K562 (cell line): ENCODE measurements around the gene NBPF11. TPM values are rescaled to one million over a fixed set of nuclear protein-coding genes. Genes with fewer than 3 reads are reported as not detected.
"Not testable (repeated sequence)": the region's sequence is repeated elsewhere in the genome, so short reads cannot be mapped to it uniquely, and the experiment has no call there.

ENCODE experiments used
- CBFA2T3 ChIP-seq: fragments of 450-650 bp; IDR thresholded peaks from 2 replicates; pipeline ENCODE4 v1.6.1; 2017
- MEIS2 ChIP-seq: fragments of 450-650 bp; IDR thresholded peaks from 2 replicates; pipeline ENCODE4 v1.6.1; 2014; ENCODE audit warnings: mild to moderate bottlenecking; ENCODE audit not compliant: partially characterized antibody
- PKNOX1 ChIP-seq: fragments of 450-650 bp; IDR thresholded peaks from 2 replicates; pipeline ENCODE4 v1.6.1; 2016
- POLR2B ChIP-seq: fragments of 450-650 bp; IDR thresholded peaks from 2 replicates; pipeline ENCODE4 v1.6.1; 2018; ENCODE audit warnings: low read depth; ENCODE audit not compliant: partially characterized antibody
- REST ChIP-seq, 2 experiments: fragments of 450-650 bp; formaldehyde crosslinking in 1 of 2; IDR thresholded peaks; 2 replicates each; pipeline versions ENCODE4 v1.4.0 to v1.6.1; 2014 to 2020; ENCODE audit warnings: mild to moderate bottlenecking in 2 of 2, borderline replicate concordance in 1 of 2, low read depth in 1 of 2
- SMARCA4 ChIP-seq: fragments of 450-650 bp; IDR thresholded peaks from 2 replicates; pipeline ENCODE4 v1.6.1; 2016
- TAL1 ChIP-seq: fragments of 450-650 bp; IDR thresholded peaks from 2 replicates; pipeline ENCODE4 v1.6.1; 2016; ENCODE audit warnings: mild to moderate bottlenecking
- polyA plus RNA-seq, 8 experiments: library from polyadenylated mRNA; depleted of rRNA in 4 of 8; stranded (reverse) in 5 of 8; unstranded in 3 of 8; fragments of >200 nt; fragmentation: Nextera tagmentation in 2 of 8; fragmentation: Illumina TruSeq in 1 of 8; extraction: Ambion mirVana in 2 of 8; extraction: Trizol in 1 of 8; gene quantifications; 2 replicates each; pipeline versions ENCODE4 v1.2.1 to v1.2.3, GENCODE V29; 2011 to 2014; ENCODE audit warnings: inconsistent platforms in 1 of 8, missing spikeins in 1 of 8
- total RNA-seq, 7 experiments: library from RNA; depleted of rRNA in 6 of 7; stranded (reverse); fragments of >200 nt in 6 of 7; fragmentation: Illumina TruSeq in 2 of 7; extraction: Trizol in 2 of 7; gene quantifications; 2 replicates each; pipeline versions ENCODE4 v1.2.1 to v1.2.3, GENCODE V29; 2011 to 2021; ENCODE audit warnings: low replicate concordance in 1 of 7
- TF ChIP-seq, protein P1 (sequence below): fragments of 450-650 bp; IDR thresholded peaks from 2 replicates; pipeline ENCODE4 v1.6.1; 2017; ENCODE audit warnings: antibody characterized with exemption, mild to moderate bottlenecking
- TF ChIP-seq, protein P2 (sequence below), 2 experiments: IDR thresholded peaks in 1 of 2; conservative IDR thresholded peaks in 1 of 2; 2 replicates each; pipeline ENCODE4 v1.6.1; 2016; ENCODE audit warnings: low read depth in 2 of 2, mild to moderate bottlenecking in 1 of 2, missing compliant biosample characterization in 1 of 2, missing genetic modification characterization in 1 of 2, moderate library complexity in 1 of 2

The NBPF11 gene
- total and polyA plus RNA-seq, 9 of the 15 experiments (the other 6 are each of a cell fraction or from before 2014, with no cell fraction given): 2.8 to 17.0 (median 8.0) TPM

GRCh38 chr1:148155494-148156275, 3.6 kb upstream of the NBPF11 start (continued):
- peak; percentile 47 for TF ChIP-seq REST (IDR thresholded peaks at IDR 0.05; ENCODE audit: borderline replicate concordance)
- not testable (repeated sequence) for TF ChIP-seq REST (CRISPR knock-in tag; IDR thresholded peaks at IDR 0.05; ENCODE audit: low read depth)
- 0 out of 2 replicates have a peak, but pooled peaks have one; percentile 33 for TF ChIP-seq SMARCA4
- TF ChIP-seq, protein P1, sequence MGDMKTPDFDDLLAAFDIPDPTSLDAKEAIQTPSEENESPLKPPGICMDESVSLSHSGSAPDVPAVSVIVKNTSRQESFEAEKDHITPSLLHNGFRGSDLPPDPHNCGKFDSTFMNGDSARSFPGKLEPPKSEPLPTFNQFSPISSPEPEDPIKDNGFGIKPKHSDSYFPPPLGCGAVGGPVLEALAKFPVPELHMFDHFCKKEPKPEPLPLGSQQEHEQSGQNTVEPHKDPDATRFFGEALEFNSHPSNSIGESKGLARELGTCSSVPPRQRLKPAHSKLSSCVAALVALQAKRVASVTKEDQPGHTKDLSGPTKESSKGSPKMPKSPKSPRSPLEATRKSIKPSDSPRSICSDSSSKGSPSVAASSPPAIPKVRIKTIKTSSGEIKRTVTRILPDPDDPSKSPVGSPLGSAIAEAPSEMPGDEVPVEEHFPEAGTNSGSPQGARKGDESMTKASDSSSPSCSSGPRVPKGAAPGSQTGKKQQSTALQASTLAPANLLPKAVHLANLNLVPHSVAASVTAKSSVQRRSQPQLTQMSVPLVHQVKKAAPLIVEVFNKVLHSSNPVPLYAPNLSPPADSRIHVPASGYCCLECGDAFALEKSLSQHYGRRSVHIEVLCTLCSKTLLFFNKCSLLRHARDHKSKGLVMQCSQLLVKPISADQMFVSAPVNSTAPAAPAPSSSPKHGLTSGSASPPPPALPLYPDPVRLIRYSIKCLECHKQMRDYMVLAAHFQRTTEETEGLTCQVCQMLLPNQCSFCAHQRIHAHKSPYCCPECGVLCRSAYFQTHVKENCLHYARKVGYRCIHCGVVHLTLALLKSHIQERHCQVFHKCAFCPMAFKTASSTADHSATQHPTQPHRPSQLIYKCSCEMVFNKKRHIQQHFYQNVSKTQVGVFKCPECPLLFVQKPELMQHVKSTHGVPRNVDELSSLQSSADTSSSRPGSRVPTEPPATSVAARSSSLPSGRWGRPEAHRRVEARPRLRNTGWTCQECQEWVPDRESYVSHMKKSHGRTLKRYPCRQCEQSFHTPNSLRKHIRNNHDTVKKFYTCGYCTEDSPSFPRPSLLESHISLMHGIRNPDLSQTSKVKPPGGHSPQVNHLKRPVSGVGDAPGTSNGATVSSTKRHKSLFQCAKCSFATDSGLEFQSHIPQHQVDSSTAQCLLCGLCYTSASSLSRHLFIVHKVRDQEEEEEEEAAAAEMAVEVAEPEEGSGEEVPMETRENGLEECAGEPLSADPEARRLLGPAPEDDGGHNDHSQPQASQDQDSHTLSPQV: 0 out of 2 replicates have a peak, but pooled peaks have one; percentile 35
- TF ChIP-seq TAL1: peak; percentile 27; the same call in 1 of the 2 replicates
- TF ChIP-seq MEIS2: peak; percentile 57
- peak; percentile 37 for TF ChIP-seq POLR2B
- TF ChIP-seq, protein P2, sequence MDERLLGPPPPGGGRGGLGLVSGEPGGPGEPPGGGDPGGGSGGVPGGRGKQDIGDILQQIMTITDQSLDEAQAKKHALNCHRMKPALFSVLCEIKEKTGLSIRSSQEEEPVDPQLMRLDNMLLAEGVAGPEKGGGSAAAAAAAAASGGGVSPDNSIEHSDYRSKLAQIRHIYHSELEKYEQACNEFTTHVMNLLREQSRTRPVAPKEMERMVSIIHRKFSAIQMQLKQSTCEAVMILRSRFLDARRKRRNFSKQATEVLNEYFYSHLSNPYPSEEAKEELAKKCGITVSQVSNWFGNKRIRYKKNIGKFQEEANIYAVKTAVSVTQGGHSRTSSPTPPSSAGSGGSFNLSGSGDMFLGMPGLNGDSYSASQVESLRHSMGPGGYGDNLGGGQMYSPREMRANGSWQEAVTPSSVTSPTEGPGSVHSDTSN (CRISPR knock-in tag; IDR thresholded peaks at IDR 0.05; ENCODE audit: low read depth): 0 out of 2 replicates have a peak, but pooled peaks have one; percentile 24
- TF ChIP-seq, protein P2 (tag; conservative IDR thresholded peaks at IDR 0.05; ENCODE audit: low read depth): peak; percentile 80
- peak; percentile 94 for TF ChIP-seq PKNOX1
- TF ChIP-seq CBFA2T3: peak; percentile 51
